ENCODE measurements around the gene RBM47. TPM values are rescaled to one million over a fixed set of nuclear protein-coding genes. Genes with fewer than 3 reads are reported as not detected.

The RBM47 gene
- 41.1 and 42.1 TPM in 2 replicates for total RNA-seq

DNA sequence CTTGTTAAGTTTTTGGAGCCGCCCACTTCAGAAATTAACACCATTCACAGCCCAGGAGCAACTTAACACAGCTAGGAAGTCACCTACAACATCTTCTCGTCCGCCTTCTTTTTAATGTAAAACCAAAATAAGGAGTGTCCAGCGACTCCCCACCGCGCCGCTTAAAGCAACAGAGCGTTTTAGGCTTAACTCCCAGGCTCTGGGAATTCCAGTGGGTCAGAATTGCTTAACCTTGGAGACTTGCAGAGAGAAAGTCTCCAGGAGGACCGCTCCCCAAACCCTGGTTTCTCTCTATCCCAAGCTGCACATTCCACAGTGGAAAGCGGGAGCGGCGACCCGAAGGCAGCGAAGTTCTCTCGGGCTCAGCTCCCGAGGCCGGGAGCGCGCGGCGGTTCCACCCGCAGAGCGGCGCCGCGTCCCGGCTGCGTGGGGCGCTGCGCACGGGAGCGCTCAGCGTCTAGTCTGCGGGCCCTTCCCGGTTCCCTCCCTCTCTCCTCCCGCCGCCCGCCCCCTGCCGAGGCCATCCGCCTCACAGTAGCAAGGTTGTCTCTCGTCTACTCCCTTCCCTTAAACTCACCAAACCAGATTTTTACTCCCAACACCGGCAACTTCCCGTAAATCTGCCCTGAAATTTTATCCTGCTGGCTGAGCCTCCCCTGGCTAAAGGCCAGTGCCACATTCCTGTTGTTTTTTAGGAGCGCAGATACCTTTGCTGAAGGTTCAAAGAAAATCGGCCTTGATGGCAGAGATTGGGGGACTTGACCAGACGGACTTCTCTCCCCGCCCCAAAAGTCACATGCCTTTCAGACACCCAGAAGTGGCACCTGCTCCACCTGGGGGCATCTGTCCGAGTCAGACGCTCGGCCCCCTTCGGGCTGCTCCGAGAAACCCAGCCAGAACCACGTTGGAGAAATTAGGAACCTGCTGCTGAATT, at the start of gene RBM47:
RBM47 (minus strand) TSS at position 464 of the 934 bp plus-strand sequence. CDS start 190,971 bp downstream, outside the sequence.
- Histone ChIP-seq H3K4me3 (ENCODE audit: low read depth, low read length) (peak within 1 kb of the TSS; percentile 57), H3K36me3 (ENCODE audit: control insufficient read depth, insufficient read depth, low read length) (no peaks in the 10 kb centered on the region), H3K27me3 (ENCODE audit: control insufficient read depth, insufficient read depth, low read length) (no peaks in the 10 kb centered on the region)
- TF ChIP-seq, protein P1, sequence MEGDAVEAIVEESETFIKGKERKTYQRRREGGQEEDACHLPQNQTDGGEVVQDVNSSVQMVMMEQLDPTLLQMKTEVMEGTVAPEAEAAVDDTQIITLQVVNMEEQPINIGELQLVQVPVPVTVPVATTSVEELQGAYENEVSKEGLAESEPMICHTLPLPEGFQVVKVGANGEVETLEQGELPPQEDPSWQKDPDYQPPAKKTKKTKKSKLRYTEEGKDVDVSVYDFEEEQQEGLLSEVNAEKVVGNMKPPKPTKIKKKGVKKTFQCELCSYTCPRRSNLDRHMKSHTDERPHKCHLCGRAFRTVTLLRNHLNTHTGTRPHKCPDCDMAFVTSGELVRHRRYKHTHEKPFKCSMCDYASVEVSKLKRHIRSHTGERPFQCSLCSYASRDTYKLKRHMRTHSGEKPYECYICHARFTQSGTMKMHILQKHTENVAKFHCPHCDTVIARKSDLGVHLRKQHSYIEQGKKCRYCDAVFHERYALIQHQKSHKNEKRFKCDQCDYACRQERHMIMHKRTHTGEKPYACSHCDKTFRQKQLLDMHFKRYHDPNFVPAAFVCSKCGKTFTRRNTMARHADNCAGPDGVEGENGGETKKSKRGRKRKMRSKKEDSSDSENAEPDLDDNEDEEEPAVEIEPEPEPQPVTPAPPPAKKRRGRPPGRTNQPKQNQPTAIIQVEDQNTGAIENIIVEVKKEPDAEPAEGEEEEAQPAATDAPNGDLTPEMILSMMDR (IDR thresholded peaks at IDR 0.05; ENCODE audit: insufficient read depth, low read length, poor library complexity, severe bottlenecking): no peak
- DNase-seq (ENCODE audit: low read depth): no peak

DNA sequence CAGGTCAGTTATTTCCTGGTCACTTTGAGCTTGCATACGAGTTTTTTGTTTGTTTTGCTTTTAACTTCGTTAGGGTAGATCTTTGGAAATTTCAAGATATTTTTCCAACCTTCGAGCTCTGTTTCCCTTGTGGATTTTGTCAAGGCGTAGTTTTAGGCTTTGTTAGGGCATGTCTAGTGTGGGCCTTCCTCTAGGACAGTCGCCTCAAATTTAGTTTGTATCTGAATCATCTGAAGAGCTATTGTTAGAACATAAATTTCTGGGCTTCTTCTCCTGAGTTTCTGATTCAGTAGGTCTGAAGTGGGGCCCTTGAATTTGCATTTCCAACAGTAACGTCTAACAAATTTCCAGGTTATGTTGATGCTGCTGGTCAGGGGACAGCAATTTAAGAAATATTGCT, 48.8 kb upstream of the RBM47 start:
- H3K36me3 ChIP-seq (ENCODE audit: control insufficient read depth, insufficient read depth, low read length): no peaks in the 10 kb centered on the region
- H3K4me3 ChIP-seq (ENCODE audit: low read depth, low read length): no peak overlapping the region
- no peak for DNase-seq (ENCODE audit: low read depth)
- no peaks in the 10 kb centered on the region for H3K27me3 ChIP-seq (ENCODE audit: control insufficient read depth, insufficient read depth, low read length)
- TF ChIP-seq, protein P1 (IDR thresholded peaks at IDR 0.05; ENCODE audit: insufficient read depth, low read length, poor library complexity, severe bottlenecking): no peak

DNA sequence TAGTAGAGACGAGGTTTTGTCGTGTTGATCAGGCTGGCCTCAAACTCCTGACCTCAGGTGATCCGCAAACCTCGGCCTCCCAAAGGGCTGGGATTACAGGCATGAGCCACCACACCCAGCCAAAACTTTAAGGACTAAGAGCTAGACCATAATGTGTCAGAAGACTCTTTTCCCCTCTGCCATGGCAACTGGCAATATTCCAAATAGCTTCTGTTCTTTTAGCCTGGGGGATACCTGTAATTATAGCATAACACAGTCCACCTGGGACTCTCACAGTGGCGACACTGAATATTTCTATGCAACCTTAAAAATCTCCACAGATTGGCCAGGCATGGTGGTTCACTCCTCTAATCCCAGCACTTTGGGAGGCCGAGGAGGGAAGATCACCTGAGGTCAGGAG, 45.5 kb upstream of the RBM47 start:
- TF ChIP-seq, protein P1 (IDR thresholded peaks at IDR 0.05; ENCODE audit: insufficient read depth, low read length, poor library complexity, severe bottlenecking): no peak
- H3K27me3 ChIP-seq (ENCODE audit: control insufficient read depth, insufficient read depth, low read length): no peaks in the 10 kb centered on the region
- H3K4me3 ChIP-seq (ENCODE audit: low read depth, low read length): no peak overlapping the region
- no peak for DNase-seq (ENCODE audit: low read depth)
- H3K36me3 ChIP-seq (ENCODE audit: control insufficient read depth, insufficient read depth, low read length): no peaks in the 10 kb centered on the region

DNA sequence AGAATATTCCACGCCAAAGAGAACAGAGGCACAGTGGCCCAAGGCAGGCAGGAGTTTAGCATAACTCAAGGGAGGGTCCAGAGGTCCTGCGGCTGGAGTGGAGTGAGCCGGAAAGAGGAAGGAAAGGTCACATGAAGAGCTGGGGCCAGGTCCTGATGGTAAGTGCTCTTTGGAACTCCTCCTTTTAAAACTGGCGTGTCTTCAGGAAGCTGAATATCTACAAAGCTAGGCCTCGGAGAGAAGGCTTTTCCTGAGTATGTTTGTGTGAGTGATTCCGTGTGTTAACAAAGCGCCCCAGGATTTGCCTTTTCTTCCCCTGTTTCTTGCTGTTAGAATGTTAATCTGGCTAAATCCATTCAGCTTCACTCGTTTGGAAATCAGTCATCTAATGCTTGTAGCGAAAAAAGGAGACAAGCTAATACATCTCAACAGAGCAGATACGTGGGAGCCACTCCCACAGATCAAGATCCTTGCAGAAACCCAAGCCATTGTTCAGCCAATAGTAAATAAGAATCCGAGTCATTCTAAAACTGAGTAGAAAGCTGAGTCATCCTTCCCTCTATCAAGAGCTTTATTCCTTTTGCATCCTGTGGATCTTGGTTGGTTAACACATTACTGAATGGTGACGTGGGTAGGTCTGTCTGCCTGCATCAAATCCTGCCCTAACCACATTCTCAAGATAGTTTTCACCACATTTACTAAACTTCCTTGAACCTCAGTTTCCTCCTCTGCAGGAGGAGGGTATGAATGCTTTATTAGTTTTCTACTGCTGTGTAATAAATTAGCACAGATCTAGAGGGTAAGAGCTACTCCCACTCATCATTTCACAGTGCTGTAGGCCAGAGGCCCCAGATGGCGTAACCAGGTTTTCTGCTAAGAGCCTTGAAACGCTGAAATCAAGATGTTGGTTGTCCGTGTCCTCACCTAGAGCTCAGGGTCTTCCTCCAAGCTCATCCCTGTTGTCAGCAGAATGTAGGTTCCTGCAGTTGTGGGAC, 43.2 kb upstream of the RBM47 start:
- H3K27me3 ChIP-seq (ENCODE audit: control insufficient read depth, insufficient read depth, low read length): no peaks in the 10 kb centered on the region
- H3K4me3 ChIP-seq (ENCODE audit: low read depth, low read length): no peak overlapping the region
- DNase-seq (ENCODE audit: low read depth): peak; percentile 99
- no peaks in the 10 kb centered on the region for H3K36me3 ChIP-seq (ENCODE audit: control insufficient read depth, insufficient read depth, low read length)
- TF ChIP-seq, protein P1 (IDR thresholded peaks at IDR 0.05; ENCODE audit: insufficient read depth, low read length, poor library complexity, severe bottlenecking): no peak

DNA sequence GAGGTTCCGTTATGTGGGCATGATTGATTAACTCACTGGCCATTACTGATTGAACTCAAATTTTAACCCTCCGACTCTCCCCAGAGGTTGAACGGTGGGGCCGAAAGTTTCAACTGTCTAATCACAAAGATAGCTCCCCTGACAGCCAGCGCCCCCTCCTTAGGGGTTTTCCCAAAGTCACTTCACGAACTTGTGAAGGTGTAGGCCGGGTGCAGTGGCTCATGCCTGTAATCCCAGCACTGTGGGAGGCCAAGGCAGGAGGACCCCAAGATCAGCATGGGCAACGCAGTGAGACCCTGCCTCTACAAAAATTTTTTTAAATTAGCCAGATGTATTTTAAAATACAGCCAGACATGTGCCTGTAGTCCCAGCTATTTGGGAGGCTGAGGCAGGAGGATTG, 39.8 kb upstream of the RBM47 start:
- TF ChIP-seq, protein P1 (IDR thresholded peaks at IDR 0.05; ENCODE audit: insufficient read depth, low read length, poor library complexity, severe bottlenecking): no peak
- DNase-seq (ENCODE audit: low read depth): no peak
- Histone ChIP-seq H3K4me3 (ENCODE audit: low read depth, low read length) (no peak overlapping the region), H3K36me3 (ENCODE audit: control insufficient read depth, insufficient read depth, low read length) (no peaks in the 10 kb centered on the region), H3K27me3 (ENCODE audit: control insufficient read depth, insufficient read depth, low read length) (no peaks in the 10 kb centered on the region)

Data from kidney epithelial cell (primary cell).